ENCODE results near the gene GASK1A.
"Not testable (repeated sequence)": the region's sequence is repeated elsewhere in the genome, so short reads cannot be mapped to it uniquely, and the experiment has no call there.

The GASK1A gene

DNA sequence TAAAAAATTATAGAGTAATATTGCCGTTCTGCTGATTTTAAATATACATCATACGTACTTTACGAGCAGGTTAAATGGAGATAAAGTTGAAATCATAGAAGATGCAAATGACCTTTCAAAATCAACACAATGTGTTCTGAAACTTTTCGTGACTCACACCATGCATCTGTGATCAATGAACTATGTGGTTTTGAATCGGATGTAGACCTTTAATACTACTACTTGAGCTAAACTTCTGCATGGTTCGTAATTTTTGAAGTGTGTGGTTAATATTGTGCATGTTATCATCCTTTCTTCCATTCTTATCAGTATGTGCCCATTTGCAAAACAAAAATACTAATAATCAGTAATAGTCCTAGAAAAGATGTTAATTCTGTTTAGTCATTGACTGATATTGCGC, 58.9 kb downstream of the GASK1A start:
- TF ChIP-seq, protein P1, sequence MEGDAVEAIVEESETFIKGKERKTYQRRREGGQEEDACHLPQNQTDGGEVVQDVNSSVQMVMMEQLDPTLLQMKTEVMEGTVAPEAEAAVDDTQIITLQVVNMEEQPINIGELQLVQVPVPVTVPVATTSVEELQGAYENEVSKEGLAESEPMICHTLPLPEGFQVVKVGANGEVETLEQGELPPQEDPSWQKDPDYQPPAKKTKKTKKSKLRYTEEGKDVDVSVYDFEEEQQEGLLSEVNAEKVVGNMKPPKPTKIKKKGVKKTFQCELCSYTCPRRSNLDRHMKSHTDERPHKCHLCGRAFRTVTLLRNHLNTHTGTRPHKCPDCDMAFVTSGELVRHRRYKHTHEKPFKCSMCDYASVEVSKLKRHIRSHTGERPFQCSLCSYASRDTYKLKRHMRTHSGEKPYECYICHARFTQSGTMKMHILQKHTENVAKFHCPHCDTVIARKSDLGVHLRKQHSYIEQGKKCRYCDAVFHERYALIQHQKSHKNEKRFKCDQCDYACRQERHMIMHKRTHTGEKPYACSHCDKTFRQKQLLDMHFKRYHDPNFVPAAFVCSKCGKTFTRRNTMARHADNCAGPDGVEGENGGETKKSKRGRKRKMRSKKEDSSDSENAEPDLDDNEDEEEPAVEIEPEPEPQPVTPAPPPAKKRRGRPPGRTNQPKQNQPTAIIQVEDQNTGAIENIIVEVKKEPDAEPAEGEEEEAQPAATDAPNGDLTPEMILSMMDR (IDR thresholded peaks at IDR 0.05; ENCODE audit: insufficient read depth, low read length, poor library complexity, severe bottlenecking), result no peak
- no peak for DNase-seq (ENCODE audit: extremely low read depth, insufficient read length)
- no peaks in the 10 kb centered on the region for H3K36me3 ChIP-seq (ENCODE audit: control insufficient read depth, insufficient read depth, low read length)
- H3K27me3 ChIP-seq (replicated peaks; ENCODE audit: control insufficient read depth, insufficient read depth, low read length), result peaks cover 1% of the 10 kb centered on the region; the same call in 1 of the 2 replicates
- no peak overlapping the region for H3K4me3 ChIP-seq (replicated peaks; ENCODE audit: low read depth, low read length)

DNA sequence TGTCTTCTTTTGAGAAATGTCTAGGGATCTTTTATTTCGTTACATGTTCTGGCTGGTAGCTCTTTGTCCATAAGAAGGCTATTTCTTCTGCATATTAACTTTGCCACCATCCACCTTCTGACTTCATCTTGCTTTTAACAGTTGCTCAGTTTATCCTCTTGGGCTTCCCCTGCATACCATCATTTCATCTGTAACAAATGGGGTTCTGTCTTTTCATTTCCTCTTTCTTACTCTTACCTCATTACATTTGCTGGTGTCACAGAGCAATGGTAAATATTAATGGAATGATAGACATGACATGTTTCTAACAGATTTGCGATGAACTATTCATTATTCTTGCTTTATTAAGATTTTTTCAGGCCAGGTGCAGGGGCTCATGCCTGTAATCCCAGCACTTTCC, 62.4 kb downstream of the GASK1A start:
- no peaks in the 10 kb centered on the region for H3K36me3 ChIP-seq (ENCODE audit: control insufficient read depth, insufficient read depth, low read length)
- no peak overlapping the region for H3K4me3 ChIP-seq (replicated peaks; ENCODE audit: low read depth, low read length)
- TF ChIP-seq, protein P1 (IDR thresholded peaks at IDR 0.05; ENCODE audit: insufficient read depth, low read length, poor library complexity, severe bottlenecking), result no peak
- DNase-seq (ENCODE audit: extremely low read depth, insufficient read length), result no peak
- H3K27me3 ChIP-seq (replicated peaks; ENCODE audit: control insufficient read depth, insufficient read depth, low read length), result no peaks in the 10 kb centered on the region

DNA sequence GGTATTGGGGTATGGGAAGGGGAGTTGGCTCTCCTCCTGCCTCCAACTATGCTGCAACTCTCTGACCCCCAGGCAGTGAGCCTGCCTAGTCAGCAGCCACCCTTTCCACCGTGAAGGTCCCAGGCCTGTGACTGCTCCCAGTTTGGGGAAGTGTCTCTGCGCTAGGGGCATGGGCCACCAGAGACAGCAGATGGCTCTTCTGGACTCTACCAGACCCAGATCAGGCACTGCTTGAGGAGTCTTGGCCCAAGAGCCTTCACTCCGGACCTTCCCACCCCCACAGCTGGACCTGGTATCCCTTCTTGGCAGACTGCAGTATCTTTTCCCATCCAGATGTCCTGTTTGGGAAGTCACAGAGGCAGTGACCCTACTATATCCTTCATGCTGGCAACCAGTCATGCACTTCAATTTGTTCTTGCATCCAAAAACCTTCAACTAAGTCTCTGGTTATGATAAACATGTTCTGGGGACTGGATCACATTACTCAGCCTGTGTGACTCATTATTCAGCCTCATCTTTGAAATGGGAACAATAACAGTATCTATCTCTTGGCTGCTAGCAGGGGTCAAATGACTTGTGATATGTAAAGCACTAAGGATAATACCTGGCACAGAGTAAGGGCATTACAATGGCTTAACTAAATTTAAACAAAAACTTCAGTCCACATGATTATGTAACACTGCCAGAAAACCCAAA, 64.1 kb downstream of the GASK1A start:
- no peaks in the 10 kb centered on the region for H3K36me3 ChIP-seq (ENCODE audit: control insufficient read depth, insufficient read depth, low read length)
- no peak for DNase-seq (ENCODE audit: extremely low read depth, insufficient read length)
- TF ChIP-seq, protein P1 (IDR thresholded peaks at IDR 0.05; ENCODE audit: insufficient read depth, low read length, poor library complexity, severe bottlenecking), result no peak
- no peaks in the 10 kb centered on the region for H3K27me3 ChIP-seq (replicated peaks; ENCODE audit: control insufficient read depth, insufficient read depth, low read length)
- no peak overlapping the region for H3K4me3 ChIP-seq (replicated peaks; ENCODE audit: low read depth, low read length)

DNA sequence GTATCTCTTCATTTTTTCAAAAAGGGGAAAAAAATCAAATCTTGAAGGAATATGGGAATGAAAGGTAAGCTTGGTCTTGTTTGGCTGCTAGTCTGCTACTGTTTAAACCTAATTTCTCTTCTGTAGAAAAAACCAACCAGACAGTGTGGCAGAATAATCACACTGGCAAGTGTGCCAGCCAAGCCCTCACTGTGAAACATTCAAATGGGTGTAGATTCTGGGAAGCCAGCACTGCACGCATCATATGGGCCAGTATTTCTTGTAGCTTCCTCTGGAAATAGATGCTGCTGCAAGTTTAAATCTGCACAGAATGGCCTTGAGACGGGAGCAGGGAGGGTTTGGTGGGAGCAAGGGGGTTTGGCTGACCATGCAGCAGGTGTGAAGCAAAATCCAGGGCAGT, 64.7 kb downstream of the GASK1A start:
- Histone ChIP-seq H3K27me3 (replicated peaks; ENCODE audit: control insufficient read depth, insufficient read depth, low read length) (no peaks in the 10 kb centered on the region), H3K36me3 (ENCODE audit: control insufficient read depth, insufficient read depth, low read length) (no peaks in the 10 kb centered on the region), H3K4me3 (replicated peaks; ENCODE audit: low read depth, low read length) (no peak overlapping the region)
- no peak for DNase-seq (ENCODE audit: extremely low read depth, insufficient read length)
- TF ChIP-seq, protein P1 (IDR thresholded peaks at IDR 0.05; ENCODE audit: insufficient read depth, low read length, poor library complexity, severe bottlenecking), result no peak

DNA sequence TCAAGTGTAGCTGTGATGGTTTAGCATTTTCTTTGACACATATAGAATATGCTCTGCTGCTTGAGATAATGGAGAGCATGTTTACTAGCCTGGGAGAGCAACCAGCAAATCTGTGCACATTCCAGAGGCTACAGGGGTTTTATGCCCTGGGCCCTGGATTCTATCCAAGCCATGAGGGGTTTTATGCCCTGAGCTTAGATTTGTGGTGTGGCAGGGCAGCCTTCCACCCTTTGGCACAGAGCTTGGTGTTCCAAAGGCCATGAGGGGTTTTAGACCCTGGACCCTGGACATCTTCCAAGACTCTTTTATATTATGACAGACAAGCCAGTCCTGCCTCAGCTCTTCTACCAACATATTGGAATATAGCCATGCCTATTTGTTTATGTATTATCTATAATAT, 66.0 kb downstream of the GASK1A start:
- not testable (repeated sequence) for H3K36me3 ChIP-seq (ENCODE audit: control insufficient read depth, insufficient read depth, low read length)

DNA sequence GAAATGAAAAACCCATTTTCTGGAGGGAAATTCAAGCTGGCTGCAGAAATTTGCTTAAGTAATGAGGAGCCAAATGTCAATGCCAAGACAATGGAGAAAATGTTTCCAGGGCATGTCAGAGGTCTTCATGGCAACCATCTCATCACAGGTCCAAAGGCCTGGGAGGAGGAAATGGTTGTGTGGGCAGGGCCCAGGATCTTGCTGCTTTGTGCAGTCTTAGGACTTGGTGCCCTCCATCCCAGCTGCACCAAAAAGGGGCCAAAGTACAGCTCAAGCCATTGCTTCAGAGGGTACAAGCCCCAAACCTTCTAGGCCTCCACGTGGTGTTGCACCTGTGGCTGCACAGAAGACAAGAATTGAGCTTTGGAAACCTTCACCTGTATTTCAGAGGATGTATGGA, 67.5 kb downstream of the GASK1A start:
- Histone ChIP-seq H3K36me3 (ENCODE audit: control insufficient read depth, insufficient read depth, low read length) (no peaks in the 10 kb centered on the region), H3K4me3 (replicated peaks; ENCODE audit: low read depth, low read length) (no peak overlapping the region), H3K27me3 (replicated peaks; ENCODE audit: control insufficient read depth, insufficient read depth, low read length) (no peaks in the 10 kb centered on the region)
- DNase-seq (ENCODE audit: extremely low read depth, insufficient read length), result no peak
- TF ChIP-seq, protein P1 (IDR thresholded peaks at IDR 0.05; ENCODE audit: insufficient read depth, low read length, poor library complexity, severe bottlenecking), result no peak

More for the DNA sequence above, 66.0 kb downstream of the GASK1A start:
- H3K27me3 ChIP-seq (replicated peaks; ENCODE audit: control insufficient read depth, insufficient read depth, low read length); DNase-seq (ENCODE audit: extremely low read depth, insufficient read length); H3K4me3 ChIP-seq (replicated peaks; ENCODE audit: low read depth, low read length): not testable (repeated sequence)
